RCC 7860 (cell line): Measurements from ENCODE around the gene BMPER.

Experiments
- DNase-seq: peaks from one replicate; pipeline ENCODE4 v3.0.0-alpha.2; 2015; ENCODE audit warnings: low spot score
- FAIRE-seq: peaks from 2 replicates; lab custom pipeline; 2012; peaks lifted over from hg19 to GRCh38; lab: Jason Lieb, UNC

The BMPER gene

DNA sequence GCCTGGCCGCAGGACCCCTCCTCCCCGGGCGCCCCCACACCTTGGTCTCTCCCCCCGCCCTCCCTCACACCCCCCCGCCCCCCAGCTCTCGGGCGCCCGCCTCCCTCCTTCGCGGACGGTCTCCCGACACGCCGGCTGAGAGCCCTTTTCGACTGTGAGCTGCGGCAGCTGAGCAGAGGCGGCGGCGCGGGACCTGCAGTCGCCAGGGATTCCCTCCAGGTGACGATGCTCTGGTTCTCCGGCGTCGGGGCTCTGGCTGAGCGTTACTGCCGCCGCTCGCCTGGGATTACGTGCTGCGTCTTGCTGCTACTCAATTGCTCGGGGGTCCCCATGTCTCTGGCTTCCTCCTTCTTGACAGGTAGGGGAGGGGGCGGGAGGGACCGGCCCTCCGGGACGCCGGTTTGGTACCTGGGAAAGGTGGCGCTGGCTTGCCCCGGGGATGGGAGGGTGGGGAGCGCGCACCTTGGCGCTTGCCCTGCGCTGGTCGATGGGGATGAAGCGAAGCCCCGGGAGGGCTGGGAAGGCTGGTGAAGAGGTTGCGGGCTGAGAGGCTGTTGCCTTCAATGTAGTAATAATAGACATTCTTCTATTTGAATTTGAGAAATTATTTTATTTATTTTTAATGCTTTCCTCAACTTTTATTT lies at the start of gene BMPER:
BMPER (plus strand) TSS at position 151 of the 644 bp plus-strand sequence; CDS start at position 226, 75 bp downstream.
- no peak for FAIRE-seq
- no peak for DNase-seq

DNA sequence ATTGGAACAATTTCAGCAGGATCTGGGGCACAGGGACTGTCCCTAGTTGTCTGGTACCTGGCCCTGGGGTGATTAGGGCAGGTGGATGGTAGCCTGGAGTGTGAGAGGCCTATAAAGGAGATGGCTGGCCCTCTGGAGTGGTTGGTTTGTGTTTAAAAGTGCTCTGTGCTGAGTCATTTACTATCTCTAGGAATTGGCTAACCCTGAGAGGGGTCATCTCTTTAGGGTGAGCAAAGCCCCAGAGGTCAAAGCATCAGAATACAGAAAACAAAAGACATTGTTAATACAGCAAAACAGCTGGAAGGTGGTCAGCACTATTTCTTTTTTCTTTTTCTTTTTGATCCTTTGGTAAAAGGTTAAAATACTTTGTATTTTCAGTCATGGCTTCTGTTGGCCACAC lies 43.4 kb upstream of the BMPER start:
- no peak for FAIRE-seq

DNA sequence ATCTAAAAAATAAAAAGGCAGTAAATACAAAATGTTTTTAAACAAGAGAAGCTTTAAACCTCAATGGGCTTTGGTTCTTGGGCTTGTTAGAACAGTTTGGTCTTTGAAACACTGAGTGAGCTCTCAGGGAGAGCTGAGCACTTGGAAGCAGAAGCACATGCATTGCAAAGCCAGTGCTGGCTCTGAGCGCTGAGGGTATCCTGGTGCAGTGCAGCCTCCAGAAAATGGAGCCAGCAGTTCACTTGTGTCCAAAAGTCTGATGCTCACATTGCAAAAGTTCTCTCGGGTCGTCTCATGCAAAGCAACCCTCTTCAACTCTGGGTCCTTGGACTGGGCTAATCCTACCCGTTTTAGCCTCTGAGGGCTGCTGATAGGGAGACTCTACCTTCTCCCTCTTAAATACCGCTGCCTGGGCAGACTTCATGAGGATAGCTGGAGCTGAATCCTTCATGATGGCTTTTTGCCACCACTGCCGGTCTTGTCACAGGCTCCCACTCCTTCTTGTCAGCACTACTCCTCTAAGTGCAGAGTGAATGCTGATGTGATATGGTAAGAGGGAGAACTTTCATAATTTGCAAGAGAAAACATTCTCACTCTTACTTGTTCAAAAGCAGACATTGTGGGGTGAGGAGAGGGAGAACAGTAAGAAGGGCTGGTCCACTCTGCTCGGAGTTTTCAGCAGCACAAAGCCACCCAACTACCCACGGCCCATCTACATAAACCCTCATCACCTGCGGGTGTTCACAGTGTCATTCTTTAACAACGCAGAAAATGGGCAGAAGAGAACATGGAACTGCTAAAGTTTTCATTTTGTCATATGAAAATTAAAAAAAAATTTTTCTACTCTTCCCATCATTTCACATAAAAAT lies 42.2 kb upstream of the BMPER start:
- FAIRE-seq = no peak
- no peak for DNase-seq

More for the DNA sequence above, 43.4 kb upstream of the BMPER start:
- no peak for DNase-seq

DNA sequence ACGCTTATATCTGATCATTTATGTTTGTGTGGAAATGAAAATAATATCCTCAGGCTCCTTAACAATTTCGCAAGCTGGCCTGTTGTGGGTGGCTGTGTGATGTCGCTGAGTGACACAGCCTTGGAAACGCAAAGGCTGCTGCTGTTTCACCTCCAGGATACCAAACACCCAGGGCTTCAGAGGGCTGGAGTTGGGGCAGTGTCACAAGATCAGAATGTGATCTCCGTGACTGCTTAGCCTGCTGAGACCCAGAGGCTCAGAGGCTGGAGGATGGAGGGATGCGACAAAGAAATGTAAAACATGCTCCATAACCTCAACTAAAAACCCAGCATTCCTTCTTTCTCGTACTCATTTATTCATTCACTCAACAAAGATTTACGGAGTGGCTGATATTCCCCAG lies 37.2 kb upstream of the BMPER start:
- FAIRE-seq (no peak), DNase-seq (peak; percentile 26)

DNA sequence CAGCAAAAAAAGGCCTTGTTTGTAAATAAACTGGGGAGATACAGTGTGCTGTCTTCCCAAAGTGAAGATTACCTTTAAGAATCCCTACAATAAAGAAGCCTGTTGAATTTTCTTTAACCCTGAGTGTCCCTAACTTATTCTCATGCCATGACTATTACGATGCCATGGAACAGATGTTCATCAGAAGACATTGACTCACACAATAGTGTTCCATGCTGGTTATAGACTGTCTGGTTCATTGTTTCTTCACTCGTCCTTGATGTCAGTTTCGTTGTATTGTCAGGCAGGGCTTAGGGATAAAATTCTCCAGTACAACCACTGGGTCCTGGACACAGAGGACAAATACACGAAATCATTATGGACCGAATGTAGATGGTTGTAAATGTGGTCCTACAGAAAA lies 36.2 kb upstream of the BMPER start:
- DNase-seq = no peak
- FAIRE-seq = no peak

DNA sequence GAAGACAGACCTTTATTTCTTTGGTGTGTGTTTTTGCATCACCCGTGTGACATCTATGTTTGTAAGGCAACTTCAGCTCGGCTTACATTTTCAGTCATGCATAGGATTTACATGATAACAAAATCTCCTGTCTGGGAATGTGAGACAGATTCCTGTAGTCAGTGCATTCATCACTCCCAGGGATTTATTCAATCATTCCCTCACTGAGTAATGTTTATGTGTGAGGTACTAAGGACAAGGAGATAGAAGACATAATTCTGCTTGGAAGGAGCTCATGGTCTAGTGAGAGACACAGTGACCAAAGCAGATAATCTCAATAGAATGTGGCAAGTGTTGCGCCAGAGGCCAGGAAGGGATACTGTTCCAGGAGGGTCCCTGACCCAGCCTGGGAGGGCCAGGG lies 35.2 kb upstream of the BMPER start:
- DNase-seq (peak; percentile 45), FAIRE-seq (no peak)

DNA sequence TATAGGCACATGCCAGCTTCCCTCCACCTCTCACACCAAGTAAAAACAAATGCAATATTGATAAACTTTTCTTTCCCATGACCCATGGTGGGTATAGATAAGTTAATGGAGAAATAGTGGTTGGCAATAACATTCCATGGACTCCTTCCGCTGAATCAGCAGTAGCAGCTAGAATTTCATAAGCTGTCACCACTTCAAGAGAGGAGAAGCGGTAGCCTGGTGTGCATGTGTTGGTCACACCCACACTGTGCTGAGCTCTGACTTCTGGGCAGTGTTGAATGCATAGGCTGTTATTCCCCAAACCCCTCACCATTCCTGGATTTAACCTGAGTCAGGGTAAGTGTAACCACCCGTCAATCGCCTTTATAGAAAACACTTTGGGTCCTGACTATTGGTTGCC lies 32.5 kb upstream of the BMPER start:
- DNase-seq (no peak), FAIRE-seq (no peak)

DNA sequence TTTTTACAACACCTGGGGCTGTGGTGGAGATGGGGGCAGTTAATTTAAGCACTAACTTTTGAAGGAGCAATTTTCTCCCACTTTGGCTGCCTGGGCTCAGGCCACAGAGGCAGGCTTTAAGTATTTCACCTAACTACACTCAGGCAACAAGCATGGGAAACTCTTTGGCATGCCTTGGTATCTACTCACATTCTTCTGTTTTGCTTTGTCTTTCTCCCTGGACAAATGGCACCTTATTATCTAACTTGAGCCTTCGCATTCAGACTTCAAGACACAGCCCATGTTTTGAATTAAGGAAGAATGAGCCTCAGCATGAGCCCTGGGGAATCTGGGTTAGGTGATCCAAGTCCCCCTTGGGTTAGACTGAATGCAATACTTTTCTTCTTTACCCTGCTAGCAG lies 31.8 kb upstream of the BMPER start:
- FAIRE-seq (no peak), DNase-seq (no peak)

DNA sequence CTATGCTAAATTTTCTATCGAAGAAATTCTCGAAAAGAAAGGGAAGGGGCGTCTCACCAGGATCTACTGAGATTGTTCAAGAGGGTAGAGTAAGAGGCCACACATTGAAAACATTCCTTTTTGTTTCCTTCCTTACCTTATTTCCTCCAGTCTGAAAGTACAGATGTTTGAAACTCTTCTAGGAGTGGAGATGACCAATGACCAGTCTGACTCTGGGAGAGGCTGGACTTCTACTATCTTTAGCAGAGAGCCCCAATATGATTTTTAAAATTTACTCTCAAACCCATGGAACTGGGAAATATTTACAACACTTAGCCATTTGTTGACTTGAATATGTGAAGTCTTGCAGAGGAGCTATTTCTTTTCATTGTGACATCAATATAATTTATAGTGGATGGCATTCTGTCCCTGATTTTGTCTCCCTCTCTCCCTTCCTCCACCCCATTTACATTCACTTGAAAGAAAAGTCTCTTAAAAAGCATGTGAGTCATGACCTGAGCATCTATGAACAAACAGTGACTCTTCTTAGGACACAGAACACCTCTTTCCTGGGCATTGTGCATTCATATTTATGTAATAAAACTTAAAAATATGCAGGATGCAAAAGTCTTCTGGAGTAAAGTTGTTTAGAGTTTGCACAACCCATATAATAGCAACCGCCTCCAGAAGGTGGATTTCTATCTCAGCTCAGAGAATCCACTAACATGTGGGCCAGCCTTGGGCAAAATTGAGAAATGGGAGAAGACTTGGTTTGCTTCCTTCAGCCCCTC lies 31.2 kb upstream of the BMPER start:
- DNase-seq = peak; percentile 53
- peak; percentile 77 for FAIRE-seq

DNA sequence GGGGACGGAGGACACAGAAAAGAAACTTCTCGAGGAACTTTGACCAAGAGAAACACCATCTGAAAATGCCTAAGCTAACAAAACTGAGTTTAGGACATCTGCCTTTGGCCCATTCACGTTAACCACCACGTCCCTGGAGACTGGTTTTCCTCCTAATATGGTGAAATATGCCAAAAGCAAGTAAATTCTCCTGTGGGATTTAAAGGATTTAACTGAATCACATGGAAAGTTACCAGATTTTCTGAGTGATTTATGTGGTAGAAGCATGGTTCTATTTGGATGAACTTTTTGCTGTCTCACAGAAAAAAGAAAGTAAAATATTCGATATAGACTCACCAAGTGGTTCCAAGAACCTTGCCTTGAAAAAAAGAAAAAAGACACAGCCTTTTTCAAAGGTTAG lies 30.4 kb upstream of the BMPER start:
- no peak for DNase-seq
- FAIRE-seq = no peak

DNA sequence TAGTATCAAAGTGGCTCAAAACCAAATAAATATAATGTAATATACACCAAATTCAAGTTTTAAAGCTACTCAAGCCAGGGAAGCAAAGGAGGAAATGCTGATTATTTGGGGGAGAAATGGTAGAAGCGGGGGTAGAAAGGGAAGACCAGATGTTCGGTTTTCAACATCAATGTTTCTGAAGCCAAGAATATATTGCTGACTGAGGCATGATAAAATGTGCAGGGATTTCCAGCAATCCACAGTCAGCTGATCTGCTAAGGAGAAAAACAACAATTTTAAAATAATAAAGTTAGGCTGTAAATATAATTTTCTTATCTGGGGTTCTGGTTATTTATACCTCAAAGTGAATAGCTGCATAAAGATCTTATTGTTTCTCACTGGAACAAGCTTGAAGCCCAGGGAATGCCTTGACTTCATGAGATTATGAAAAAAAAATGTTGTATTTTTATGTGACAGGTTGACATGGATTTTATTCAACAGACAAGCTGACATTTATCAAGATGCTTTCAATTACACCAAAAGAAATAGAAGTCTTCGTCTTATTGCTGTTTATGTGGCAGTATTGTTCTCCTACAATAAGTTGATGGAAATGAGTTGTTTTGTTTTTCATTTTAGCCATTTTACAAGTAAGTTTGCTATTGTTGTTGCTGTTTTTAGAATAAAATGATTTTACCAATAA lies 28.6 kb upstream of the BMPER start:
- no peak for FAIRE-seq
- DNase-seq = no peak

DNA sequence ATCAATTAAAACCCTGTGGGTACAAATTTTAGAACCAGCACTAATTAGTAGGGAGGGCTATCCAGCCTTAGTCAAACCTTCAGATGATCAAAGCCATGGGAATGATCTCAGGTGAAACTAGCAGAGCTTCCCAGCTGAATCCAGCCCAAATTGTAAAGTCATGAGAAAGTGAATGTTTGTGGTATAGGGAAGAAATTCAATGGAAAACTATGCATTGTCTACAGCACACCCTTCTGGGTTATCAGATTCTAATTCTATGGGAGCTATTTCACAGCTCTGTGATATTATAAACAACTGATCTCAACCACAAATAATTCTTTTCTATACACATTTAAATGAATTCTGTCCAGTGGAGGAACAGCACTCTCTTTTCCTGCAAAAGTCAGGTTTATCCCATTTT lies 24.6 kb upstream of the BMPER start:
- no peak for FAIRE-seq
- DNase-seq = no peak

DNA sequence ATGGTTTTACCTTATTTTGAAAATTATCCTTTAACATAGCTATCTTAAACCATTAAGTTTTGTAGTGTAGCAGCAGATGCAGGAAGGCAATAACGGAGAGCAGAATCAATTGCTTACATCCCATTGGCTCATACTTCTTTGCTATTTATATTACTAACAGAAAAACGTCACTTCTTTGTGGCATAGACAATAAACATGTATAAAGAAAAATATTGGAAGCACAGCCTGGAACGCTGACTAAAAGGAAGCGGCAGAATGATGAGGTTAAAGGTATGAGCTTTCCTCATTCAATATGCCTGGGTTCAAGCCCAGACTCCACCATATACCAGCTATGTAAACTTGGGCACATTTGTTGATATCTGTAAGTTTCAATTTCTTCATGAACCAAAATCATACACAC lies 24.0 kb upstream of the BMPER start:
- no peak for FAIRE-seq
- no peak for DNase-seq

DNA sequence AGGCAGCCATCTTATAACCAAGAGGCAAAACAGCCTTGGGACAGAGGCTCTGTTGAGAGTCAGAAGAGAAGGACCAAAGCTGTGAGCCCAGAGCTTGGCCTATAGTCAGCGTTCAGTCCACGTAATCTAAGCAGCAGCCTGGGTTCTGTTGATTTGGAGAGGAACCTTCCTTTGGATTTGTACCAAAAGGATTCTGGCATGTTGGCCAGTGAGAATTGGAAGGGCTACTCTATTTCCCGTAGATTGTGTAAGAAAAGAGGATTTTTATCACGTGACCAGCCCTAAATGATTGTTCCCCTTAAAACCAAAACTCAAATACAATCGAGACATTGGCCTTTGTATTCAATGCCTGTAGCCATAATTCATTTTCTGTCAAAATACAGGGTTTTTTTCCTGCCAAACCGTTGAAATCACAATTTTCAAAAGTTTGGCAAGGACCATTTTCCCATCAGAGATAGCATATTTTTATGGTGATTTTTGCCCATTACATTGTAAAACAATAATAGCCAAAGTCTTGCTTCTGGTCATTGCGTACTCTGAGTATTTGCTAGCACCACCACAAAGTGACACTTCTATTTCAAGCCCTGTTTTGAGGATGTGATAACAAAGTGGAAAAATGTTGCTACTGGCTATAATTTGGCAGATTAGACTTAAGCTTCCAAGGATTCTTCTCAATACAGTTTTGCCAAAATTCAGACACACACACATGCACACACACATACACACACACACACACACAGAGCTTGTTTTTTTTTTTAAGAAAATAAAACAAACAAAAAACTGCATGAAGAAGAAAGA lies 23.1 kb upstream of the BMPER start:
- DNase-seq = no peak
- no peak for FAIRE-seq

DNA sequence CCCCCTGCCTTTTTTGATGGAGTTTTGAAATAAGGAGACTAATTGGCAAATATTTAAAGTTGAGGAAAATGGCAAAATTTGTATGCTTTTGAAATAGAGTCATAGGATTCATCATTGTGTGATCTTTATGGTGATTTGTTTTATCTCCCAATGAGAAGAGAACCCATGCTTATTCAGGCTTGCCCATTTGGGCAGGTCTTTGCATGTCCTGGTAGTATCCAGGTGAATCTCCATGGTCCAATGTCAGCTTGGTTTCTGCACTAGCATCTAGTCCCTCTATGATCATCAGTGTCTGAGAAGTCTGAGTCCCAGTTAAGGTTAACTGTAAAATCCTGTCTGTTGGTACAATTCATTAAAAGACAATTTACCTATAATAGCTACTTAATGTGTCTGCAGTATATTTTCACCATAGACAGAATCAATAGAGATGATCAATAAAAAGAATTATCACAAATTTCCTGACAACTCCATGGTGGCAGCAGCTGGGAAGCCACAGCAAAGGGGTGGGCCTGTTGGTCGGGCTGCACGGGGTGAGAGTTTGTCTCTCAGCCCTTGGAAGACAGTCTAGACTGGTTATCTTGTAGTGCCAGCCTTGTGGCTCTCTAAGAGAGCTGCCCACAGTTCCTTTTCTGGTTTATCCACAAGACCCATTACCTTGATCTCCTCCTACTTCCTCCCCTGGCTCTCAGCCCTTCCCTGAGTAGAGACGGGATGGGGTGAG lies 22.2 kb upstream of the BMPER start:
- DNase-seq (no peak), FAIRE-seq (no peak)

DNA sequence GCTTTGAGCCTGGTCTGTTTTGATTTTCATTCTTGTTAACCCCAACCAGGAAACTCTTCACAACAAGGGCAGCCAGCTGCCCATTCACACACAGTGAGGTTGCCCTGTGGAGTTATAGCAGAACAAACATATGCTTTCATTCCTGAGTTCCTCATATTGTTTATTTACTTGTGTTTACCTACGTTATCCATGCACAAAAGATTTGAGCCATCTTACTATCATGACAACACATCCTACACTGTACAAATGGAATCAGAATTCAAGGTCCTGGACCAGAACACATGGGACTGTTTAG lies 21.7 kb upstream of the BMPER start:
- no peak for FAIRE-seq
- no peak for DNase-seq

DNA sequence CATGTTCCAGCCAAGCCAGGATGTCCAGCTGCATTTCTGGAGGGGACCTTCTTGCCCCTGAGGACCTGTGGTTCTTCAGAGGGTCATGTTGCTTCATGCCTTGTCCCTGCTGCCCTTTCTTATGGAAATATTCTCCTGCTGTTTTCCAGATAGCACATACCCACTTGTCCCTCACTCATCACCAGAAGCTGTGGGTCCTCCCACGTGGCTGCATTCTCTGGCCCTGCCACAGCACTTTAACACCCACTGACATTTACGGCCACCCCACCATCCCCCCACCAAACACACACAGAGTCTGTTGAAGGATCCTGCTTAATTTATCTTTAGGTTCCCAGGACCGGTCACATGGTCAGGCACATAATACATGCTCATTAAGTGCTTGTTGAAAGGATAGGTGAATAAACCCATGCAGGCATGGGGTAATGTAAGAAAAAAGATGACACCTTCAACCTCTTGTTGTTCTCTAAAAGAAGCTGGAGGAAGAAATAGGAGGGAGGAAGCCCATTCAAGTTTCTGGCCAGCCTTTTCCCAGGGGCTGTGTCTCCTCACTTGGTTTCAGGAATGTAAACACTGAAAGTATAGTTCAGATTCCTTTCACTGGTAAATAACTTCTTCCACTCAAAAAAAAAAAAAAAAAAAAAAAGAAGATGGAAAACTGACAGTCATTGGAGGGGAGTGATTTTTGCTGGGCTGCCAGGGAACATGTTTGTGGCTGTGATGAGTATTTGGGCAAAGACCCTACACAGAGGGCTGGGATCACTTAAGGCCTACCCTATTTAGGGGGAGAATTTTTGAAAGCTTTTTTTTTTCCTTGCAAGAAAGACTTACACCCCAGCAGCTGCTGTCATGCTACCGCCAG lies 19.8 kb upstream of the BMPER start:
- FAIRE-seq (no peak), DNase-seq (no peak)

DNA sequence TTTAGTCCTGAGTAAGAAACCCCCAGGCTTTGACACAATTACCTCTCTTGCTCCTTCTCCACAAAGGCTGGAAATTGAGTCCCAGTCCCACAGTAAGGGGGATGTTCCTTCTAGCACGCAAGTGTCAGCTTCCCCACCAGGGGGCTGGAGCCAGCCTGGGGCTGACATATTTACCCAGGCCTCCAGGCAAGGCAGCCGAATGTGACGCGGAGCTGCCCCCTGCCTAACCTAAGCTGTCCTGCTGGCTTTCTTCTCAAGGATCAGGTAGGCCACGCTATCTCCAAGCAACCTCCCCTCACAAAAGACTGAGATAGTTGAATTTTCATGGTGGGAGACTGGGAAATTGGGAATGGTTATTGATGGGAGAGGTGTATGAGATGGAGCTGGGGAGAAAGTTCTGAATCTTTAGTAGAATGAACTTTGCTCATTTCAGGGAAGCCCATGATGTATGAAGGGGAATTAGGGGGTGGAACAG lies 19.2 kb upstream of the BMPER start:
- FAIRE-seq = no peak
- DNase-seq = no peak
